Measurements from ENCODE around the gene LYRM9. TPM values are rescaled to one million over a fixed set of nuclear protein-coding genes. Genes with fewer than 3 reads are reported as not detected.

Gene LYRM9
- total and polyA plus RNA-seq, 10 of the 15 experiments (the other 5 are each of a cell fraction or from before 2014, with no cell fraction given) = 1.8 to 8.3 (median 4.6) TPM

GRCh38 chr17:27939474-27940465 is 46.6 kb upstream of the LYRM9 start (continued):
- TF ChIP-seq, protein P1, sequence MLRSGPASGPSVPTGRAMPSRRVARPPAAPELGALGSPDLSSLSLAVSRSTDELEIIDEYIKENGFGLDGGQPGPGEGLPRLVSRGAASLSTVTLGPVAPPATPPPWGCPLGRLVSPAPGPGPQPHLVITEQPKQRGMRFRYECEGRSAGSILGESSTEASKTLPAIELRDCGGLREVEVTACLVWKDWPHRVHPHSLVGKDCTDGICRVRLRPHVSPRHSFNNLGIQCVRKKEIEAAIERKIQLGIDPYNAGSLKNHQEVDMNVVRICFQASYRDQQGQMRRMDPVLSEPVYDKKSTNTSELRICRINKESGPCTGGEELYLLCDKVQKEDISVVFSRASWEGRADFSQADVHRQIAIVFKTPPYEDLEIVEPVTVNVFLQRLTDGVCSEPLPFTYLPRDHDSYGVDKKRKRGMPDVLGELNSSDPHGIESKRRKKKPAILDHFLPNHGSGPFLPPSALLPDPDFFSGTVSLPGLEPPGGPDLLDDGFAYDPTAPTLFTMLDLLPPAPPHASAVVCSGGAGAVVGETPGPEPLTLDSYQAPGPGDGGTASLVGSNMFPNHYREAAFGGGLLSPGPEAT (IDR thresholded peaks at IDR 0.05; ENCODE audit: low read depth) = 0 out of 2 replicates have a peak, but pooled peaks have one; percentile 29
- TF ChIP-seq E2F8 (IDR thresholded peaks at IDR 0.05; ENCODE audit: low read depth, partially characterized antibody) (no peak), SP1 (IDR thresholded peaks at IDR 0.05; ENCODE audit: low read depth, low read length) (no peak), NFXL1 (IDR thresholded peaks at IDR 0.05; ENCODE audit: borderline replicate concordance) (no peak), NKRF (conservative IDR thresholded peaks at IDR 0.05) (no peak), RCOR1 (conservative IDR thresholded peaks at IDR 0.05; ENCODE audit: low read depth, low read length) (no peak), MEF2B (IDR thresholded peaks at IDR 0.05; ENCODE audit: partially characterized antibody, poor library complexity, severe bottlenecking) (peak; percentile 33), MTA2 (IDR thresholded peaks at IDR 0.05; ENCODE audit: low read depth) (0 out of 2 replicates have a peak, but pooled peaks have one; percentile 21), CBX3 (IDR thresholded peaks at IDR 0.05; ENCODE audit: borderline replicate concordance, low read depth) (no peak), BCL3 (IDR thresholded peaks at IDR 0.05; ENCODE audit: borderline replicate concordance, insufficient read depth, low read depth, low read length, poor library complexity, severe bottlenecking) (no peak), FOS (IDR thresholded peaks at IDR 0.05; ENCODE audit: borderline replicate concordance, extremely low read depth, insufficient read length) (no peak), IKZF1 (conservative IDR thresholded peaks at IDR 0.05) (peak; percentile 29; the same call in 1 of the 2 replicates), MLLT1 (IDR thresholded peaks at IDR 0.05) (peak; percentile 46), TCF3 (IDR thresholded peaks at IDR 0.05; ENCODE audit: borderline replicate concordance, insufficient read depth, low read depth, low read length) (no peak), ZSCAN29 (IDR thresholded peaks at IDR 0.05) (no peak), NFYB (IDR thresholded peaks at IDR 0.05; ENCODE audit: insufficient read depth, low read depth, low read length) (no peak), NBN (IDR thresholded peaks at IDR 0.05) (peak; percentile 53; the same call in 1 of the 2 replicates), SIN3A (IDR thresholded peaks at IDR 0.05; ENCODE audit: low read depth, low read length) (no peak), CHD4 (IDR thresholded peaks at IDR 0.05) (no peak)

All from GM12878 (cell line).